Breast epithelium (tissue), 3 donors: ENCODE results near the gene COL16A1.

Experiments
- POLR2A ChIP-seq: fragments of 450-650 bp; IDR thresholded peaks from one replicate; pipeline ENCODE4 v1.6.1; 2016; ENCODE audit warnings: antibody characterized with exemption, mild to moderate bottlenecking, moderate library complexity
- POLR2AphosphoS5 ChIP-seq, 3 donors: sonication (generic); formaldehyde crosslinking; IDR thresholded peaks; one replicate each; pipeline ENCODE4 v1.6.1; 2017; ENCODE audit warnings: antibody characterized with exemption in 3 of 3
- TF ChIP-seq, protein P1 (sequence below), 3 donors: fragments of 450-650 bp; IDR thresholded peaks; one replicate each; pipeline ENCODE4 v1.5.1; 2016 to 2017; ENCODE audit warnings: antibody characterized with exemption in 3 of 3, mild to moderate bottlenecking in 3 of 3, moderate library complexity in 3 of 3

DNA sequence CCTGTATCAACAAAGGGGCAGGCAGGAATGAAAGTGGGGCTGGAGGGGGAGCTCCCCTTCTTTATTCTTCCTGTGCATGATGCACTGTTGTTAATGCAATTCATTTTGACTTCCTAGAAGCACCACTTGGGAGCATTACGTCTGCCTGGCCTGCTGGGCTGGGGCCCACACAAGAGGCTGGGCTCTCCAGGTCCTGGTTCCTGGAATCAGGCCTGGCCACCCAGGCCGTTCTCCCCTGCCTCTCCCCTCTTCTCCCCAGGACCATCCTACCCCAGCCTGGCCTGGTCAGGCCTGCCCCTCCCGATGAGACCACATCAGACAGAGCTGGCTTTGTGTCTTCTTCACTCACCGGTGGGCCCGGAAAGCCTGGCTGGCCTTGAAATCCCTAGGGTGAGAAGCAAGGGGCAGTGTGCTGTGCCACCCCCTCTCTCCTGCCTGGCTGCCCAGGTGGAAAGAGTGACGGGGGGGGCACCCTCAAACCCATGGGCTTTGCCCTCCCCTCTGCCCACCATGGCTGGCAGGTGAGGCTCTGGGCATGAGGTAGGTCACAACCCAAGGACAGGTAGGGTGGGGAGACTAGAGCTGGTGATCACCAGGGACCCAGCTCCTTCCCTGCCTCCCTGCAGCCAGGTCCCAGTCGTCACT, 38.5 kb downstream of the COL16A1 start:
- TF ChIP-seq POLR2A (no peak), POLR2AphosphoS5 (IDR thresholded peaks at IDR 0.05) (no peak)
- TF ChIP-seq, protein P1, sequence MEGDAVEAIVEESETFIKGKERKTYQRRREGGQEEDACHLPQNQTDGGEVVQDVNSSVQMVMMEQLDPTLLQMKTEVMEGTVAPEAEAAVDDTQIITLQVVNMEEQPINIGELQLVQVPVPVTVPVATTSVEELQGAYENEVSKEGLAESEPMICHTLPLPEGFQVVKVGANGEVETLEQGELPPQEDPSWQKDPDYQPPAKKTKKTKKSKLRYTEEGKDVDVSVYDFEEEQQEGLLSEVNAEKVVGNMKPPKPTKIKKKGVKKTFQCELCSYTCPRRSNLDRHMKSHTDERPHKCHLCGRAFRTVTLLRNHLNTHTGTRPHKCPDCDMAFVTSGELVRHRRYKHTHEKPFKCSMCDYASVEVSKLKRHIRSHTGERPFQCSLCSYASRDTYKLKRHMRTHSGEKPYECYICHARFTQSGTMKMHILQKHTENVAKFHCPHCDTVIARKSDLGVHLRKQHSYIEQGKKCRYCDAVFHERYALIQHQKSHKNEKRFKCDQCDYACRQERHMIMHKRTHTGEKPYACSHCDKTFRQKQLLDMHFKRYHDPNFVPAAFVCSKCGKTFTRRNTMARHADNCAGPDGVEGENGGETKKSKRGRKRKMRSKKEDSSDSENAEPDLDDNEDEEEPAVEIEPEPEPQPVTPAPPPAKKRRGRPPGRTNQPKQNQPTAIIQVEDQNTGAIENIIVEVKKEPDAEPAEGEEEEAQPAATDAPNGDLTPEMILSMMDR (IDR thresholded peaks at IDR 0.05), result no peak
